NB4 (cell line): ENCODE measurements around the gene ARX.
A peak's percentile ranks its signal among the peaks of the same experiment; 100 is the strongest.

Source experiments
- DNase-seq: peaks from one replicate; pipeline ENCODE4 v3.0.0; 2010; ENCODE audit warnings: low read depth
- H3K4me3 ChIP-seq: one replicate; pipeline ENCODE4 v1.5.1; 2011; ENCODE audit warnings: mild to moderate bottlenecking, low read depth, low read length, moderate library complexity
- MYC ChIP-seq: IDR thresholded peaks from 2 replicates; pipeline ENCODE4 v1.6.1; 2011; ENCODE audit warnings: low read depth, low read length
- POLR2A ChIP-seq: IDR thresholded peaks from 2 replicates; pipeline ENCODE4 v1.6.1; 2011; ENCODE audit warnings: mild to moderate bottlenecking; ENCODE audit not compliant: insufficient read length; ENCODE audit errors: extremely low read depth
- TF ChIP-seq, protein P1 (sequence below): IDR thresholded peaks from 2 replicates; pipeline ENCODE4 v1.6.1; 2011; ENCODE audit warnings: low read depth, low read length
- TF ChIP-seq, protein P2 (sequence below): IDR thresholded peaks from one replicate; pipeline ENCODE4 v1.5.1; 2012; ENCODE audit warnings: low read depth, low read length

The ARX gene

DNA sequence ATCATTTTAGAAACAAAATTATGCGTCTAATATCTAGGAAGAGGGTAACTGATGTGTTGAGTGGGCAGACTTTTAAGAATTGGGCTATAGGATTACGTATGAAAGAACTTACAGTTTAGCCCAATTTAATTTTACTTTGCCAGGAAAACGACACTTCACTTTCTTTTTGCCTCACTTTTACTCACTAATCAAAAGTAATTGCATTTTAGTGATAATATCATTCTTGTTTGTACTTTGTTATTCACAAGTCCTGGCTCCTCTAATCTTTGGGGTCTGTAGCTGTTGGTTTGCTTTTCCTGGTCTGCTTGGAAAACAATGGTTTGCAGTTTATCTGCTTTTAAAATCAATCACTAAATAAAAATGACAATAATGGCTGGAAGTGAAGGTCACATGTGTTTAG lies 2.9 kb upstream of the ARX start:
- TF ChIP-seq, protein P1, sequence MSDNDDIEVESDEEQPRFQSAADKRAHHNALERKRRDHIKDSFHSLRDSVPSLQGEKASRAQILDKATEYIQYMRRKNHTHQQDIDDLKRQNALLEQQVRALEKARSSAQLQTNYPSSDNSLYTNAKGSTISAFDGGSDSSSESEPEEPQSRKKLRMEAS, result no peak
- no peak overlapping the region for H3K4me3 ChIP-seq
- no peak for DNase-seq

DNA sequence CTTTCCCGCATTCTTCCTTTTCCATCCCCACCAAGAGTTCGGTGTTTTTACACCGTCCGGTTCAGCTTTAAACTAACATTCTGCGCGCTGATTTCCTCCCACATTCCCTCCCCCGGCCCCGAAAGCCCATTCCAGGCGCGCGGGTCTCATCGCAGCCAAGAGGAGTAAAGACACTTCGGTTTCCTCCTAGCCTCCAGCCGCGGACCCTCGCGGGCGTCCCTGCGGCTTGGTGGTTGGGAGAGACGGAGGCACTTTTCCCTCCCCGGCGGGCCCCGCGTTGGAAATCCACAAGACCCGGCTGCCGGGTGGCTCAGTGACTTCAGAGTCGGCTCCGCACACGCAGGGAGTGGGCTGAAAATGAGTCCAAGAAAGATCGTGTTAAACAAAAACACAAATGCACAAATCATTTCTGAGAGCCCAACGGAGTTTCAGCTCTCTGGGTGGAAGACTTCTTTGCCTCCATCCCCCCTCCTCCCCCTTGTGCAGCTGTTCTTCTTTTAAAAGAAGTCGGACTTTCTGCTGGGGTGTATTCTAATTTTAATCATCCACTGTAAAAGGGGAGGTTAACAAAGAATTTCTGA lies 2.0 kb upstream of the ARX start:
- DNase-seq, result no peak
- H3K4me3 ChIP-seq, result no peak overlapping the region
- no peak for TF ChIP-seq MYC
- TF ChIP-seq, protein P2, sequence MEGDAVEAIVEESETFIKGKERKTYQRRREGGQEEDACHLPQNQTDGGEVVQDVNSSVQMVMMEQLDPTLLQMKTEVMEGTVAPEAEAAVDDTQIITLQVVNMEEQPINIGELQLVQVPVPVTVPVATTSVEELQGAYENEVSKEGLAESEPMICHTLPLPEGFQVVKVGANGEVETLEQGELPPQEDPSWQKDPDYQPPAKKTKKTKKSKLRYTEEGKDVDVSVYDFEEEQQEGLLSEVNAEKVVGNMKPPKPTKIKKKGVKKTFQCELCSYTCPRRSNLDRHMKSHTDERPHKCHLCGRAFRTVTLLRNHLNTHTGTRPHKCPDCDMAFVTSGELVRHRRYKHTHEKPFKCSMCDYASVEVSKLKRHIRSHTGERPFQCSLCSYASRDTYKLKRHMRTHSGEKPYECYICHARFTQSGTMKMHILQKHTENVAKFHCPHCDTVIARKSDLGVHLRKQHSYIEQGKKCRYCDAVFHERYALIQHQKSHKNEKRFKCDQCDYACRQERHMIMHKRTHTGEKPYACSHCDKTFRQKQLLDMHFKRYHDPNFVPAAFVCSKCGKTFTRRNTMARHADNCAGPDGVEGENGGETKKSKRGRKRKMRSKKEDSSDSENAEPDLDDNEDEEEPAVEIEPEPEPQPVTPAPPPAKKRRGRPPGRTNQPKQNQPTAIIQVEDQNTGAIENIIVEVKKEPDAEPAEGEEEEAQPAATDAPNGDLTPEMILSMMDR, result no peak
- no peak for TF ChIP-seq POLR2A
- TF ChIP-seq, protein P1, result no peak

DNA sequence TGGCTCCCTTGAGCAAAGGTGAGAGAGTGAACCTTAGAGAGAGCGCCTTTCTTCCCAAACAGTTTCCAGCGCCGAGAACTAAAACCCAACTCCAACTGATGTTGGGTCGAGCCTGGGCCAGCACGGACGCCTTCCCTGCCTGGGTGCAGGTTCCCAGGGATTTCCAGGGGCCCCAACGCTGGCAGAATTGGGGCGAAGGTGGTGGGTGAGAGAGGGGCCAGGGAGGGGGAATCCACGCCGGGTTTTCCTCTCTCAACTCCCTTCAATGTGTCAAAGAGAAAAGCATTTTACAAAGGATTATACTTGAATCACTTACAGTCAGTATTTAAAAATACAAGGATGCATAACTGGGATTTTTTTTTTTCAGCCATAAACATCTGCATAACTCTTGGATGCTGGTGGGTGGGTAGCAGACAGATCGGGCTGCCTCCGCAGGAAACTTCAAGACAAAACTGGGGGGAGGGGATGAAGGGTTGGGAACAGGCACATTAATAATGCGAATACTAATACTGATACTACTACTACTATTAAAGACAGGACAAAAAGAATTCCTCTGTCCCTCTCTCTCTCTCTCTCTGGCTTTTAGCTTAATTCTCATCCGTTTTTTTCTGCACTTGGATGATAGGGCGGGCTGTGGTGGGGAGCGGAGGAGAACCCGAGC lies 1.3 kb upstream of the ARX start:
- no peak overlapping the region for H3K4me3 ChIP-seq
- TF ChIP-seq, protein P1, result no peak
- TF ChIP-seq MYC (no peak), POLR2A (no peak)
- TF ChIP-seq, protein P2, result no peak
- no peak for DNase-seq

DNA sequence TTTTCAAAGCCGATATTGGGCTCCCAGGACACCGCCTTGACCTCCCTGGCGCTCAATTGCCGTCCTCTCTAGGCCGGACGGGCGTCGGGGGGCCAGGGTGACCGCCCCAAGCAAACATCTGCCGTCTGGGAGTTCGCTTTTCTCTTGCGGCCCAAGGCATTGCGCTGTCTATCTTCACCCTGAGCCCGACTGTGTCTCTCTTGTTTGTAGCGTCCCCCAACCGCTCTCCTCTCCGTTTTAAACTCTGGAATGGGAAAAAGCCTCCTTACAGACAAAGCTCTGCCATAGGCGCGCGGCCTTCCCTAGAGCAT lies 551 bp upstream of the ARX start:
- no peak overlapping the region for H3K4me3 ChIP-seq
- TF ChIP-seq, protein P2, result no peak
- TF ChIP-seq, protein P1, result no peak
- no peak for DNase-seq

DNA sequence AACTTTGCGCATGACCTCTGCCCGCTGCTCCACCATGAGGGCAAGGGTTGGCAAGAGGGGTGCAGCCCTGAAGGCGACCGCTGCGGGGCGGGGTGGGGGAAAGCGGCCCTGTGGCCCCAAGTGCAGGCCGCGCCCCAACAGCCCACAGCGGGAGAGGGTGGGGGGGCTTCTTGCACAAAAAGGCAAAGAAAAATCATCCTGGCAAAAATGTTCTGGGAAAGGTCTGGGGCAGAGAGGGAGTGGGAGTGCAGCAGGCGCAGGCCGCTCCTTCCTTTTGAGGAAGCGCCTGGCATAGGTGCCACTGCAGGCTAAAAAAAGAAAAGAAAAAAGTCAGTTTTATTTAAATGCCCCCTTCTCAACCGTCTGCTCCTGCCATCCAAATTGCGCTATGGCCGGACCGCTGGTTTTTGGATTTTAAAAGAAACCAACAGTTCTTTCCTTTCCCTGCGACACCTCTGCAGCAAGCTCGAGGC lies 1.4 kb downstream of the ARX start:
- TF ChIP-seq MYC (no peak), POLR2A (no peak)
- TF ChIP-seq, protein P2, result no peak
- TF ChIP-seq, protein P1, result no peak
- H3K4me3 ChIP-seq, result no peak overlapping the region
- DNase-seq, result no peak

DNA sequence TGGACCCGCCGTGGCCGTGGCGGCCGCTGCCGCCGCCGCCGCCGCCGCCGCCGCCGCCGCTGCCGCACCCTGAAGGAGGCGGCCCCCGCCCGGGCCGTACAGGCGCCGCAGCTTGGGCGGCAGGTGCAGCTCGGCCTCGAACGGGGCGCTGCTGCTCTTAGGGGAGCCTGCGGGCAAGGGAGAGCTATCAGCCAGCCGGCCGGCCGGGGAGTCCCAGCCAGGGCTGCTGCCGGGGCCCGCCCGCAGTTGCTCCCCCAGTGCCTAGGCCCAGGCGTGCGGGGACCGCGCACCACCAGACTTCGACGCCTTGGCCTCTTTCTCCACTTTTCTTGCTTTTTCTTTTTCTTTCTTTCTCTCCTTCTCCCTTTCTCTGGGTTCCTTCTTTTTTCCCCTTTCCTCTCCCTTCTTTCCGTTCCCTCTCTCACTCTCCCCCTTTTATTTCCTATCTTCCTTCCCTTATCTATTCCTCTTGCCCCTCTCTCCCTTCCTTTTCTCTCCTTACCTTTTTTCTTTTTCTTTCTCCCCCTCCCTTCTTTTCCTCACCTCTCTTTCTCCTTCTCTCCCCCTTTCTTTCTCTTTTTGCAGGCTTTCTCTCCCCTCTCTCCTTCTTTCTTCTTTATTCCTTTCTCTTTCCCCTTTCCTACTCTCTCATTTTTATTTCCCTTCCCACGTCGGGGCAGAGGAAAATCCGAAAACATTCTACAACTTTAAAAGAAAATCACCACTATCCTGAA lies 2.0 kb downstream of the ARX start:
- peak; percentile 43 for DNase-seq
- no peak overlapping the region for H3K4me3 ChIP-seq

More for the DNA sequence above, 2.0 kb downstream of the ARX start:
- TF ChIP-seq MYC, result no peak
- TF ChIP-seq POLR2A, result no peak
- TF ChIP-seq, protein P2, result no peak
- TF ChIP-seq, protein P1, result no peak
